GM12892 (cell line): Measurements from ENCODE around the gene PLCG2.

ENCODE experiments used
- POLR2A ChIP-seq: IDR thresholded peaks from 2 replicates; pipeline ENCODE4 v1.6.1; 2011; ENCODE audit warnings: low read depth, low read length, control low read depth
- POLR2AphosphoS5 ChIP-seq: IDR thresholded peaks from 2 replicates; pipeline ENCODE4 v1.6.1; 2011; ENCODE audit warnings: low read depth, low read length, control low read depth
- TAF1 ChIP-seq: IDR thresholded peaks from 2 replicates; pipeline ENCODE4 v1.6.1; 2011; ENCODE audit warnings: low read depth, mild to moderate bottlenecking, control low read depth, low read length, borderline replicate concordance

- TF ChIP-seq POLR2AphosphoS5 (no peak), TAF1 (no peak), POLR2A (no peak)
Observed at GRCh38 chr16:81803332-81803731, 24.2 kb downstream of the PLCG2 start.
